ENCODE measurements around the gene DPEP1.

DNA sequence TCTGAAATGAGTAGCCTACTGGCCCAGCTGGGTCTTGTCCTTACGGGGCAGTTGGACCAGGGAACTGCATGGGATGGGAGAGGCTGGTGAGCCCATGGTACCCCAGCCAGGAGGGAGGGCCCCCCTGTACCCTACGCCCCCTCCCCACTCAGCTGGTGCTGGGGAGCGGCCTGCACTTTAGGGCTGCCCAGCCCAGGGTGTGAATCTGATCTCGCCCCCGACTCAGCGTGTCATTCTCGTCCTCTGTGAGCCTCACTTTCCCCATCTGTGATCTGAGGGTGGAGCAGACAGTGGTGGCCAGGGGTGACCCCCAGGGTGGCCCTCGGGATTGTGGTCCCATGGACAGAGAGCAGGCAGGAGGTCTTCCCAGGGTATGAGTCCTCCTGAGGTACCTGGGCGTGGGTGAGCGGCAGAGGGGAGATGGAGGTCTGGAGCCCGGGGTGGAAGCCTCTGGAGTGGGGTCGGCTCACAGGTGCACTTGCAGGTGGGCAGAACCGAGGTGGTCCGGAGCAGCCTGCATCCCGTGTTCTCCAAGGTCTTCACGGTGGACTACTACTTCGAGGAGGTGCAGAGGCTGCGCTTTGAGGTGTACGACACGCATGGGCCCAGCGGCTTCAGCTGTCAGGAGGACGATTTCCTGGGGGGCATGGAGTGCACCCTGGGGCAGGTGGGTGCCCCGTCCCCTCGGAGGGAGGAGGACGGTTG lies 36.2 kb upstream of the DPEP1 start:
- TF ChIP-seq EZH2 (IDR thresholded peaks at IDR 0.05; ENCODE audit: borderline replicate concordance, low read depth, low read length, severe bottlenecking) = no peak
- TF ChIP-seq, protein P1, sequence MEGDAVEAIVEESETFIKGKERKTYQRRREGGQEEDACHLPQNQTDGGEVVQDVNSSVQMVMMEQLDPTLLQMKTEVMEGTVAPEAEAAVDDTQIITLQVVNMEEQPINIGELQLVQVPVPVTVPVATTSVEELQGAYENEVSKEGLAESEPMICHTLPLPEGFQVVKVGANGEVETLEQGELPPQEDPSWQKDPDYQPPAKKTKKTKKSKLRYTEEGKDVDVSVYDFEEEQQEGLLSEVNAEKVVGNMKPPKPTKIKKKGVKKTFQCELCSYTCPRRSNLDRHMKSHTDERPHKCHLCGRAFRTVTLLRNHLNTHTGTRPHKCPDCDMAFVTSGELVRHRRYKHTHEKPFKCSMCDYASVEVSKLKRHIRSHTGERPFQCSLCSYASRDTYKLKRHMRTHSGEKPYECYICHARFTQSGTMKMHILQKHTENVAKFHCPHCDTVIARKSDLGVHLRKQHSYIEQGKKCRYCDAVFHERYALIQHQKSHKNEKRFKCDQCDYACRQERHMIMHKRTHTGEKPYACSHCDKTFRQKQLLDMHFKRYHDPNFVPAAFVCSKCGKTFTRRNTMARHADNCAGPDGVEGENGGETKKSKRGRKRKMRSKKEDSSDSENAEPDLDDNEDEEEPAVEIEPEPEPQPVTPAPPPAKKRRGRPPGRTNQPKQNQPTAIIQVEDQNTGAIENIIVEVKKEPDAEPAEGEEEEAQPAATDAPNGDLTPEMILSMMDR (IDR thresholded peaks at IDR 0.05; ENCODE audit: extremely low read depth in 1 of 2, insufficient read depth in 1 of 2, low read depth in 1 of 2, low read length in 2 of 2) = no peak

All from endothelial cell of umbilical vein (primary cell).